HEK293 (cell line): ENCODE measurements around the gene UBE4B.
A peak's percentile ranks its signal among the peaks of the same experiment; 100 is the strongest.

ENCODE experiments used
- GLI2 ChIP-seq: fragments of 450-650 bp; formaldehyde crosslinking; IDR thresholded peaks from 2 replicates; pipeline ENCODE4; 2017; ENCODE audit warnings: missing biosample characterization, missing genetic modification characterization, low read depth, borderline replicate concordance
- IKZF3 ChIP-seq: fragments of 450-650 bp; IDR thresholded peaks from 2 replicates; pipeline ENCODE4 v1.5.0; 2018; ENCODE audit warnings: missing biosample characterization, mild to moderate bottlenecking, missing genetic modification characterization, moderate library complexity
- KLF7 ChIP-seq: fragments of 450-650 bp; formaldehyde crosslinking; IDR thresholded peaks from 2 replicates; pipeline ENCODE4 v1.5.1; 2016; ENCODE audit warnings: missing biosample characterization, missing genetic modification characterization, borderline replicate concordance
- MZF1 ChIP-seq: fragments of 450-650 bp; formaldehyde crosslinking; IDR thresholded peaks from 2 replicates; pipeline ENCODE4 v1.5.1; 2017; ENCODE audit warnings: missing biosample characterization, missing genetic modification characterization, borderline replicate concordance
- OSR2 ChIP-seq: fragments of 450-650 bp; formaldehyde crosslinking; IDR thresholded peaks from 2 replicates; pipeline ENCODE4 v1.5.1; 2016; ENCODE audit warnings: missing biosample characterization, missing genetic modification characterization
- SP3 ChIP-seq: fragments of 450-650 bp; formaldehyde crosslinking; IDR thresholded peaks from 2 replicates; pipeline ENCODE4 v1.5.1; 2016; ENCODE audit warnings: missing biosample characterization, missing genetic modification characterization
- YY2 ChIP-seq: fragments of 450-650 bp; formaldehyde crosslinking; IDR thresholded peaks from 2 replicates; pipeline ENCODE4 v1.5.1; 2016; ENCODE audit warnings: missing biosample characterization, missing genetic modification characterization
- ZBTB17 ChIP-seq: fragments of 450-650 bp; formaldehyde crosslinking; IDR thresholded peaks from 2 replicates; pipeline ENCODE4 v1.5.1; 2016; ENCODE audit warnings: missing biosample characterization, missing genetic modification characterization
- ZBTB48 ChIP-seq: fragments of 450-650 bp; formaldehyde crosslinking; IDR thresholded peaks from 2 replicates; pipeline ENCODE4 v1.5.1; 2016; ENCODE audit warnings: missing biosample characterization, missing genetic modification characterization
- ZFP69B ChIP-seq: fragments of 450-650 bp; formaldehyde crosslinking; IDR thresholded peaks from 2 replicates; pipeline ENCODE4 v1.5.1; 2016; ENCODE audit warnings: missing biosample characterization, missing genetic modification characterization
- ZNF169 ChIP-seq: fragments of 450-650 bp; formaldehyde crosslinking; IDR thresholded peaks from 2 replicates; pipeline ENCODE4 v1.5.1; 2016; ENCODE audit warnings: missing biosample characterization, missing genetic modification characterization
- ZNF202 ChIP-seq: fragments of 450-650 bp; formaldehyde crosslinking; IDR thresholded peaks from 2 replicates; pipeline ENCODE4 v1.5.1; 2016; ENCODE audit warnings: missing biosample characterization, missing genetic modification characterization, borderline replicate concordance
- ZNF248 ChIP-seq: fragments of 450-650 bp; formaldehyde crosslinking; IDR thresholded peaks from 2 replicates; pipeline ENCODE4 v1.5.1; 2017; ENCODE audit warnings: missing biosample characterization, missing genetic modification characterization
- ZNF324 ChIP-seq: fragments of 450-650 bp; formaldehyde crosslinking; IDR thresholded peaks from 2 replicates; pipeline ENCODE4 v1.5.1; 2016; ENCODE audit warnings: missing biosample characterization, missing genetic modification characterization
- ZNF426 ChIP-seq: fragments of 450-650 bp; formaldehyde crosslinking; IDR thresholded peaks from 2 replicates; pipeline ENCODE4 v1.5.1; 2017; ENCODE audit warnings: missing biosample characterization, missing genetic modification characterization, mild to moderate bottlenecking, inconsistent platforms, moderate library complexity
- ZNF544 ChIP-seq: fragments of 450-650 bp; formaldehyde crosslinking; IDR thresholded peaks from 2 replicates; pipeline ENCODE4 v1.5.0; 2017; ENCODE audit warnings: missing biosample characterization, missing genetic modification characterization
- ZNF555 ChIP-seq: fragments of 450-650 bp; formaldehyde crosslinking; conservative IDR thresholded peaks from 2 replicates; pipeline ENCODE4 v1.5.1; 2017; ENCODE audit warnings: missing biosample characterization, mild to moderate bottlenecking, missing genetic modification characterization, inconsistent platforms
- ZNF561 ChIP-seq: fragments of 450-650 bp; IDR thresholded peaks from 2 replicates; pipeline ENCODE4 v1.5.1; 2018; ENCODE audit warnings: missing biosample characterization, missing genetic modification characterization, borderline replicate concordance
- ZNF670 ChIP-seq: fragments of 450-650 bp; formaldehyde crosslinking; IDR thresholded peaks from 2 replicates; pipeline ENCODE4 v1.5.1; 2016; ENCODE audit warnings: missing biosample characterization, missing genetic modification characterization, low read depth
- ZNF701 ChIP-seq: fragments of 450-650 bp; formaldehyde crosslinking; IDR thresholded peaks from 2 replicates; pipeline ENCODE4 v1.5.1; 2016; ENCODE audit warnings: missing biosample characterization, missing genetic modification characterization
- ZNF791 ChIP-seq: fragments of 450-650 bp; formaldehyde crosslinking; IDR thresholded peaks from 2 replicates; pipeline ENCODE4 v1.5.1; 2016; ENCODE audit warnings: missing biosample characterization, missing genetic modification characterization
- ZNF792 ChIP-seq: fragments of 450-650 bp; formaldehyde crosslinking; IDR thresholded peaks from 2 replicates; pipeline ENCODE4 v1.5.1; 2016; ENCODE audit warnings: missing biosample characterization, missing genetic modification characterization
- TF ChIP-seq, protein P1 (sequence below): fragments of 450-650 bp; formaldehyde crosslinking; IDR thresholded peaks from 2 replicates; pipeline ENCODE4 v1.5.1; 2017; ENCODE audit warnings: missing biosample characterization, mild to moderate bottlenecking, missing genetic modification characterization, moderate library complexity
- TF ChIP-seq, protein P2 (sequence below): fragments of 450-650 bp; formaldehyde crosslinking; IDR thresholded peaks from 2 replicates; pipeline ENCODE4 v1.5.1; 2016; ENCODE audit warnings: missing biosample characterization, missing genetic modification characterization
- TF ChIP-seq, protein P3 (sequence below): fragments of 450-650 bp; formaldehyde crosslinking; IDR thresholded peaks from 2 replicates; pipeline ENCODE4 v1.5.1; 2016; ENCODE audit warnings: missing biosample characterization, missing genetic modification characterization
- TF ChIP-seq, protein P4 (sequence below): fragments of 450-650 bp; formaldehyde crosslinking; IDR thresholded peaks from 2 replicates; pipeline ENCODE4 v1.5.1; 2016; ENCODE audit warnings: missing biosample characterization, missing genetic modification characterization
- TF ChIP-seq, protein P5 (sequence below): fragments of 450-650 bp; formaldehyde crosslinking; conservative IDR thresholded peaks from 2 replicates; pipeline ENCODE4 v1.5.1; 2016; ENCODE audit warnings: low read depth, missing biosample characterization, missing genetic modification characterization
- TF ChIP-seq, protein P6 (sequence below): fragments of 450-650 bp; formaldehyde crosslinking; IDR thresholded peaks from 2 replicates; pipeline ENCODE4 v1.5.1; 2016; ENCODE audit warnings: missing biosample characterization, missing genetic modification characterization
- TF ChIP-seq, protein P7 (sequence below): fragments of 450-650 bp; formaldehyde crosslinking; IDR thresholded peaks from 2 replicates; pipeline ENCODE4 v1.5.1; 2016; ENCODE audit warnings: missing biosample characterization, missing genetic modification characterization

The UBE4B gene

DNA sequence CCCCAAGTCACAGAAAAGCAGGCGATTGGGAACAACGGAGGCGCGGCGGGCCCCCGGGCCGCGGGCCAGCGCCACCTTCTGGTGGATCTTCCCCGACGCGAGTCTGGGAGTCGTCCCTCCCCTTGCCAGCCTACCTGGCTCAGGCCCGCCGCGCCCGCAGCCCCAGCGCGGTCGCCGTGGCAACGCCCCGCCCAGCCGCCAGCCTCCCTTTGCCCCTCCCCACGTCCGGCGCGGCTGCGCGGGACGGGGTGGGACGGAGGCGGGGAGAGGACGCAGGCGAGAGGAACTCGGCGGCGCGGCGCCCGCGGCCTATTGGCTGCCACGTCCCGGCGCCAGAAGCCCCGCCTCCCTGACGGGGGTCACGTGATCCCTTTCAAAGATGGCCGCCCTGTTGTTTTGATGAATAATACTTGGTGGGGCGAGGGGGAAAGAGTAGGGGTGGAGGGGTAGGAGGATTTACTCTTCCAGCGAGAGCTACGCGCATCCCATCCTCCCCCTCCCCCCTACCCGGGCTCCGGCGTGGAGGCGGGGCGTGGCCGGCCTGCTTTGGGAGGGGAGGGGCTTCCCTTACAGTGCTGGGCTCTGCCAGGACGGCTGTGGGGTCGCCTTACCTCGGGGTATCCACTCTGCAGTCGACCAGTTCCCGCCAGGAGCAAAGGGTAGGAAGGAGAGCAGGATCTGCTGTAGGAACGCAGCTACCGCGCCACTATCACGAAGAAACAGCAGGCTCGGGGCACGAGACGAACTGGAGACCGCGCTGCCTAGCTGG, at the start of gene UBE4B (continued):
- no peak for TF ChIP-seq ZNF324
- TF ChIP-seq, protein P1, sequence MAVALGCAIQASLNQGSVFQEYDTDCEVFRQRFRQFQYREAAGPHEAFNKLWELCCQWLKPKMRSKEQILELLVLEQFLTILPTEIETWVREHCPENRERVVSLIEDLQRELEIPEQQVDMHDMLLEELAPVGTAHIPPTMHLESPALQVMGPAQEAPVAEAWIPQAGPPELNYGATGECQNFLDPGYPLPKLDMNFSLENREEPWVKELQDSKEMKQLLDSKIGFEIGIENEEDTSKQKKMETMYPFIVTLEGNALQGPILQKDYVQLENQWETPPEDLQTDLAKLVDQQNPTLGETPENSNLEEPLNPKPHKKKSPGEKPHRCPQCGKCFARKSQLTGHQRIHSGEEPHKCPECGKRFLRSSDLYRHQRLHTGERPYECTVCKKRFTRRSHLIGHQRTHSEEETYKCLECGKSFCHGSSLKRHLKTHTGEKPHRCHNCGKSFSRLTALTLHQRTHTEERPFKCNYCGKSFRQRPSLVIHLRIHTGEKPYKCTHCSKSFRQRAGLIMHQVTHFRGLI (tag by site-specific recombination), result 0 out of 2 replicates have a peak, but pooled peaks have one; percentile 52
- TF ChIP-seq ZBTB17 (tag by site-specific recombination), result peak; percentile 91
- 0 out of 2 replicates have a peak, but pooled peaks have one; percentile 19 for TF ChIP-seq KLF7 (tag by site-specific recombination)
- TF ChIP-seq ZNF792 (tag by site-specific recombination), result no peak
- TF ChIP-seq ZFP69B (tag by site-specific recombination), result peak; percentile 88
- no peak for TF ChIP-seq ZNF701
- no peak for TF ChIP-seq ZNF169 (tag by site-specific recombination)
- TF ChIP-seq ZNF544 (tag by site-specific recombination), result no peak
- TF ChIP-seq, protein P2, sequence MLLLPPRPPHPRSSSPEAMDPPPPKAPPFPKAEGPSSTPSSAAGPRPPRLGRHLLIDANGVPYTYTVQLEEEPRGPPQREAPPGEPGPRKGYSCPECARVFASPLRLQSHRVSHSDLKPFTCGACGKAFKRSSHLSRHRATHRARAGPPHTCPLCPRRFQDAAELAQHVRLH (tag by site-specific recombination), result 0 out of 2 replicates have a peak, but pooled peaks have one; percentile 33
- TF ChIP-seq ZBTB48, result peak; percentile 35; the same call in 1 of the 2 replicates
- TF ChIP-seq GLI2 (tag by site-specific recombination), result no peak
- TF ChIP-seq ZNF202, result no peak
- peak; percentile 62; the same call in 1 of the 2 replicates for TF ChIP-seq YY2 (tag by site-specific recombination)
- TF ChIP-seq, protein P3, sequence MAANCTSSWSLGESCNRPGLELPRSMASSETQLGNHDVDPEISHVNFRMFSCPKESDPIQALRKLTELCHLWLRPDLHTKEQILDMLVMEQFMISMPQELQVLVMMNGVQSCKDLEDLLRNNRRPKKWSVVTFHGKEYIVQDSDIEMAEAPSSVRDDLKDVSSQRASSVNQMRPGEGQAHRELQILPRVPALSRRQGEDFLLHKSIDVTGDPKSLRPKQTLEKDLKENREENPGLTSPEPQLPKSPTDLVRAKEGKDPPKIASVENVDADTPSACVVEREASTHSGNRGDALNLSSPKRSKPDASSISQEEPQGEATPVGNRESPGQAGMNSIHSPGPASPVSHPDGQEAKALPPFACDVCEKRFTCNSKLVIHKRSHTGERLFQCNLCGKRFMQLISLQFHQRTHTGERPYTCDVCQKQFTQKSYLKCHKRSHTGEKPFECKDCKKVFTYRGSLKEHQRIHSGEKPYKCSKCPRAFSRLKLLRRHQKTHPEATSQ, result no peak
- TF ChIP-seq, protein P4, sequence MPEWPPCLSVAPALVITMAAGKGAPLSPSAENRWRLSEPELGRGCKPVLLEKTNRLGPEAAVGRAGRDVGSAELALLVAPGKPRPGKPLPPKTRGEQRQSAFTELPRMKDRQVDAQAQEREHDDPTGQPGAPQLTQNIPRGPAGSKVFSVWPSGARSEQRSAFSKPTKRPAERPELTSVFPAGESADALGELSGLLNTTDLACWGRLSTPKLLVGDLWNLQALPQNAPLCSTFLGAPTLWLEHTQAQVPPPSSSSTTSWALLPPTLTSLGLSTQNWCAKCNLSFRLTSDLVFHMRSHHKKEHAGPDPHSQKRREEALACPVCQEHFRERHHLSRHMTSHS, result no peak
- no peak for TF ChIP-seq ZNF670 (tag by site-specific recombination)
- TF ChIP-seq ZNF426 (tag by site-specific recombination), result no peak
- no peak for TF ChIP-seq ZNF555 (tag by site-specific recombination)
- peak; percentile 44; the same call in 1 of the 2 replicates for TF ChIP-seq MZF1 (tag by site-specific recombination)
- no peak for TF ChIP-seq ZNF248
- TF ChIP-seq, protein P5, sequence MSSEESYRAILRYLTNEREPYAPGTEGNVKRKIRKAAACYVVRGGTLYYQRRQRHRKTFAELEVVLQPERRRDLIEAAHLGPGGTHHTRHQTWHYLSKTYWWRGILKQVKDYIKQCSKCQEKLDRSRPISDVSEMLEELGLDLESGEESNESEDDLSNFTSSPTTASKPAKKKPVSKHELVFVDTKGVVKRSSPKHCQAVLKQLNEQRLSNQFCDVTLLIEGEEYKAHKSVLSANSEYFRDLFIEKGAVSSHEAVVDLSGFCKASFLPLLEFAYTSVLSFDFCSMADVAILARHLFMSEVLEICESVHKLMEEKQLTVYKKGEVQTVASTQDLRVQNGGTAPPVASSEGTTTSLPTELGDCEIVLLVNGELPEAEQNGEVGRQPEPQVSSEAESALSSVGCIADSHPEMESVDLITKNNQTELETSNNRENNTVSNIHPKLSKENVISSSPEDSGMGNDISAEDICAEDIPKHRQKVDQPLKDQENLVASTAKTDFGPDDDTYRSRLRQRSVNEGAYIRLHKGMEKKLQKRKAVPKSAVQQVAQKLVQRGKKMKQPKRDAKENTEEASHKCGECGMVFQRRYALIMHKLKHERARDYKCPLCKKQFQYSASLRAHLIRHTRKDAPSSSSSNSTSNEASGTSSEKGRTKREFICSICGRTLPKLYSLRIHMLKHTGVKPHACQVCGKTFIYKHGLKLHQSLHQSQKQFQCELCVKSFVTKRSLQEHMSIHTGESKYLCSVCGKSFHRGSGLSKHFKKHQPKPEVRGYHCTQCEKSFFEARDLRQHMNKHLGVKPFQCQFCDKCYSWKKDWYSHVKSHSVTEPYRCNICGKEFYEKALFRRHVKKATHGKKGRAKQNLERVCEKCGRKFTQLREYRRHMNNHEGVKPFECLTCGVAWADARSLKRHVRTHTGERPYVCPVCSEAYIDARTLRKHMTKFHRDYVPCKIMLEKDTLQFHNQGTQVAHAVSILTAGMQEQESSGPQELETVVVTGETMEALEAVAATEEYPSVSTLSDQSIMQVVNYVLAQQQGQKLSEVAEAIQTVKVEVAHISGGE (tag by site-specific recombination), result 0 out of 2 replicates have a peak, but pooled peaks have one; percentile 12
- TF ChIP-seq, protein P6, sequence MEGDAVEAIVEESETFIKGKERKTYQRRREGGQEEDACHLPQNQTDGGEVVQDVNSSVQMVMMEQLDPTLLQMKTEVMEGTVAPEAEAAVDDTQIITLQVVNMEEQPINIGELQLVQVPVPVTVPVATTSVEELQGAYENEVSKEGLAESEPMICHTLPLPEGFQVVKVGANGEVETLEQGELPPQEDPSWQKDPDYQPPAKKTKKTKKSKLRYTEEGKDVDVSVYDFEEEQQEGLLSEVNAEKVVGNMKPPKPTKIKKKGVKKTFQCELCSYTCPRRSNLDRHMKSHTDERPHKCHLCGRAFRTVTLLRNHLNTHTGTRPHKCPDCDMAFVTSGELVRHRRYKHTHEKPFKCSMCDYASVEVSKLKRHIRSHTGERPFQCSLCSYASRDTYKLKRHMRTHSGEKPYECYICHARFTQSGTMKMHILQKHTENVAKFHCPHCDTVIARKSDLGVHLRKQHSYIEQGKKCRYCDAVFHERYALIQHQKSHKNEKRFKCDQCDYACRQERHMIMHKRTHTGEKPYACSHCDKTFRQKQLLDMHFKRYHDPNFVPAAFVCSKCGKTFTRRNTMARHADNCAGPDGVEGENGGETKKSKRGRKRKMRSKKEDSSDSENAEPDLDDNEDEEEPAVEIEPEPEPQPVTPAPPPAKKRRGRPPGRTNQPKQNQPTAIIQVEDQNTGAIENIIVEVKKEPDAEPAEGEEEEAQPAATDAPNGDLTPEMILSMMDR (tag by site-specific recombination), result peak; percentile 93
- TF ChIP-seq OSR2 (tag by site-specific recombination), result peak; percentile 31
- peak; percentile 97 for TF ChIP-seq IKZF3 (tag by site-specific recombination)
- TF ChIP-seq ZNF791 (tag by site-specific recombination), result no peak
- peak; percentile 94 for TF ChIP-seq ZNF561 (tag by site-specific recombination)
- TF ChIP-seq, protein P7, sequence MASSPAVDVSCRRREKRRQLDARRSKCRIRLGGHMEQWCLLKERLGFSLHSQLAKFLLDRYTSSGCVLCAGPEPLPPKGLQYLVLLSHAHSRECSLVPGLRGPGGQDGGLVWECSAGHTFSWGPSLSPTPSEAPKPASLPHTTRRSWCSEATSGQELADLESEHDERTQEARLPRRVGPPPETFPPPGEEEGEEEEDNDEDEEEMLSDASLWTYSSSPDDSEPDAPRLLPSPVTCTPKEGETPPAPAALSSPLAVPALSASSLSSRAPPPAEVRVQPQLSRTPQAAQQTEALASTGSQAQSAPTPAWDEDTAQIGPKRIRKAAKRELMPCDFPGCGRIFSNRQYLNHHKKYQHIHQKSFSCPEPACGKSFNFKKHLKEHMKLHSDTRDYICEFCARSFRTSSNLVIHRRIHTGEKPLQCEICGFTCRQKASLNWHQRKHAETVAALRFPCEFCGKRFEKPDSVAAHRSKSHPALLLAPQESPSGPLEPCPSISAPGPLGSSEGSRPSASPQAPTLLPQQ (tag by site-specific recombination), result peak; percentile 91
- TF ChIP-seq SP3, result peak; percentile 88
